ENCODE data around the gene SEPTIN7.

- TF ChIP-seq CTCF (conservative IDR thresholded peaks at IDR 0.05; ENCODE audit: low read depth, low read length): no peak
- no peak for TF ChIP-seq EZH2 (IDR thresholded peaks at IDR 0.05; ENCODE audit: low read length, unreplicated experiment)
These were observed 17.7 kb downstream of the SEPTIN7 start for GRCh38 chr7:35818513-35818912.

Measured in PC-3 (cell line).